ENCODE data around the gene FAM135A. TPM values are rescaled to one million over a fixed set of nuclear protein-coding genes. Genes with fewer than 3 reads are reported as not detected.

FAM135A gene
- total and polyA plus RNA-seq, 2 of the 8 experiments (the other 6 are each of a cell fraction or from before 2014, with no cell fraction given) = 17.4 to 35.7 TPM

- POLR2A ChIA-PET (ENCODE audit: partially characterized antibody) = no interaction called here
- 96% methylated on average over 2 of the region's 2 CpGs; no CpG with 5 or more reads in 1 of the 2 experiments for WGBS, 2 experiments (ENCODE audit: extremely low coverage in 1 of 2, insufficient coverage in 1 of 2, insufficient read length in 1 of 2, insufficient replicate concordance in 2 of 2, low coverage in 1 of 2, low lambda C conversion rate in 2 of 2, missing lambda C conversion rate in 1 of 2)
- TF ChIP-seq CHD1 (IDR thresholded peaks at IDR 0.05; ENCODE audit: low read depth, low read length) (no peak), KDM4A (IDR thresholded peaks at IDR 0.05; ENCODE audit: low read depth, low read length, severe bottlenecking) (no peak), POLR2A (IDR thresholded peaks at IDR 0.05; ENCODE audit: control extremely low read depth in 1 of 2, low read depth in 2 of 2, low read length in 2 of 2) (no peak), BRCA1 (IDR thresholded peaks at IDR 0.05; ENCODE audit: low read depth, low read length) (no peak)
Measured at GRCh38 chr6:70530023-70530422, 116.7 kb downstream of the FAM135A start.

More at GRCh38 chr6:70530023-70530422, 116.7 kb downstream of the FAM135A start:
- no peaks in the 10 kb centered on the region; a peak in 1 of 4 replicates for H3K9me3 ChIP-seq (ENCODE audit: insufficient read depth in 2 of 2, low read depth in 1 of 2, low read length in 1 of 2)
- H2AK5ac ChIP-seq (ENCODE audit: low read depth, low read length) = no peak overlapping the region
- no peak overlapping the region for H3K4ac ChIP-seq (replicated peaks; ENCODE audit: insufficient read length, low read depth, low read length)
- H3K4me3 ChIP-seq (ENCODE audit: extremely low read depth in 1 of 4, insufficient read depth in 2 of 4, low read depth in 3 of 4, low read length in 4 of 4) = no peak overlapping the region
- no peaks in the 10 kb centered on the region for H3K79me1 ChIP-seq (ENCODE audit: low read depth, low read length)
- CTCF ChIA-PET (ENCODE audit: partially characterized antibody) = no interaction called here
- no peak overlapping the region for H3K18ac ChIP-seq (ENCODE audit: extremely low read depth, low read length)
- H2BK120ac ChIP-seq (replicated peaks; ENCODE audit: low read depth, low read length) = no peak overlapping the region
- no peak overlapping the region for H3K23ac ChIP-seq (ENCODE audit: insufficient read length)
- no peak overlapping the region for H3K14ac ChIP-seq (ENCODE audit: insufficient read length)
- H3K36me3 ChIP-seq (ENCODE audit: control insufficient read depth in 2 of 4, insufficient read depth in 4 of 4, low read length in 3 of 4) = peaks cover 0 to 17% (median under 1%) of the 10 kb centered on the region in 4 experiments; a peak in 3 of 8 replicates
- H3K9ac ChIP-seq (replicated peaks in 1 of 4; ENCODE audit: extremely low read depth in 1 of 4, low read depth in 3 of 4, low read length in 3 of 4) = no peak overlapping the region
- H2BK15ac ChIP-seq (ENCODE audit: low read length) = no peak overlapping the region
- H2BK5ac ChIP-seq (ENCODE audit: low read depth, low read length) = no peak overlapping the region
- no peak overlapping the region for H3K4me2 ChIP-seq (ENCODE audit: insufficient read depth in 1 of 2, low read depth in 2 of 2, low read length in 2 of 2)
- H3K56ac ChIP-seq (replicated peaks; ENCODE audit: insufficient read length, low read depth, low read length) = no peak overlapping the region
- H4K20me1 ChIP-seq (replicated peaks in 1 of 2; ENCODE audit: control insufficient read depth in 1 of 2, insufficient read depth in 2 of 2, low read length in 2 of 2) = no peaks in the 10 kb centered on the region
- no peak overlapping the region for H4K5ac ChIP-seq (ENCODE audit: insufficient read length, low read depth, low read length)
- no peak overlapping the region for H2BK12ac ChIP-seq (ENCODE audit: low read depth, low read length)
- no peaks in the 10 kb centered on the region for H3K4me1 ChIP-seq (replicated peaks in 1 of 4; ENCODE audit: control insufficient read depth in 3 of 4, insufficient read depth in 4 of 4, low read length in 3 of 4)
- no peak overlapping the region for H3K27ac ChIP-seq (ENCODE audit: low read depth, low read length)
- H3K27me3 ChIP-seq (replicated peaks in 1 of 4; ENCODE audit: control insufficient read depth in 3 of 4, extremely low read depth in 1 of 4, insufficient read depth in 3 of 4, low read length in 3 of 4) = no peaks in the 10 kb centered on the region
- H2AFZ ChIP-seq (ENCODE audit: low read length) = no peak overlapping the region
- H4K91ac ChIP-seq (replicated peaks; ENCODE audit: insufficient read length, low read length) = no peak overlapping the region
- H4K8ac ChIP-seq (ENCODE audit: extremely low read depth, insufficient read depth, low read length) = no peak overlapping the region
- no peak for DNase-seq (ENCODE audit: low read depth in 1 of 2, low spot score in 2 of 2)
- no peak for FAIRE-seq
- no peaks in the 10 kb centered on the region for H3K79me2 ChIP-seq (ENCODE audit: control insufficient read depth in 1 of 2, insufficient read depth in 2 of 2, low read length in 2 of 2)
- H3K23me2 ChIP-seq (ENCODE audit: low read depth, low read length) = no peaks in the 10 kb centered on the region
- H2BK20ac ChIP-seq (ENCODE audit: low read length) = no peak overlapping the region

Measured in H1 (cell line).